ENCODE results near the gene DNAJB6. TPM values are rescaled to one million over a fixed set of nuclear protein-coding genes. Genes with fewer than 3 reads are reported as not detected.

DNAJB6 gene
- polyA plus RNA-seq, 3 donors, result 66.6 to 117 (median 116) TPM

GRCh38 chr7:157409753-157410727 is 73.2 kb downstream of the DNAJB6 start:
- no peaks in the 10 kb centered on the region for H3K79me2 ChIP-seq (ENCODE audit: insufficient read depth, low read length)
- H3K27ac ChIP-seq (ENCODE audit: low read depth in 1 of 2, low read length in 2 of 2), result no peak overlapping the region
- H3K4me1 ChIP-seq (ENCODE audit: control insufficient read depth in 1 of 2, insufficient read depth in 2 of 2, low read length in 2 of 2), result peaks cover 0 to 1% of the 10 kb centered on the region in 2 donors
- no peak overlapping the region for H3K9ac ChIP-seq (ENCODE audit: insufficient read depth, low read length, poor library complexity, severe bottlenecking)
- Mint-ChIP-seq H3K4me1 (peaks cover 2% of the 10 kb centered on the region), H3K36me3 (peaks cover 47 to 68% of the 10 kb centered on the region in 2 donors), H3K27me3 (ENCODE audit: low read depth in 3 of 3) (peaks cover 0 to 6% (median 0%) of the 10 kb centered on the region in 3 donors), H3K4me3 (no peak overlapping the region), H3K9me3 (peaks cover 0 to 6% (median 0%) of the 10 kb centered on the region in 7 donors), H3K27ac (no peak overlapping the region)
- H4K20me1 ChIP-seq (ENCODE audit: insufficient read depth, low read length), result peaks cover 21% of the 10 kb centered on the region
- no peak overlapping the region for H3K4me2 ChIP-seq (replicated peaks; ENCODE audit: extremely low read depth, low read length, poor library complexity, severe bottlenecking)
- intact Hi-C loops (cut with micrococcal nuclease), result no loop called here
- no peak for TF ChIP-seq CTCF (IDR thresholded peaks at IDR 0.05)
- DNase-seq, result no peak
- 98% methylated on average over 69 of the region's 78 CpGs for WGBS (ENCODE audit: insufficient coverage)
- H3K27me3 ChIP-seq (ENCODE audit: control insufficient read depth in 2 of 2, insufficient read depth in 2 of 2, low read length in 2 of 2), result no peaks in the 10 kb centered on the region
- H2AFZ ChIP-seq (ENCODE audit: insufficient read depth, low read depth, low read length, poor library complexity, severe bottlenecking), result no peak overlapping the region
- peaks cover 39 to 81% of the 10 kb centered on the region in 2 donors for H3K36me3 ChIP-seq (replicated peaks in 1 of 2; ENCODE audit: control insufficient read depth in 1 of 2, insufficient read depth in 2 of 2, low read length in 2 of 2)
- no peaks in the 10 kb centered on the region for H3K9me3 ChIP-seq (replicated peaks in 1 of 2; ENCODE audit: control insufficient read depth in 1 of 2, insufficient read depth in 1 of 2, low read length in 2 of 2)
- H3K4me3 ChIP-seq (replicated peaks in 1 of 3; ENCODE audit: low read depth in 2 of 3, low read length in 3 of 3), result no peak overlapping the region

- Mint-ChIP-seq H3K4me3 (no peak overlapping the region), H3K27me3 (ENCODE audit: low read depth in 3 of 3) (peaks cover 0 to 3% (median 0%) of the 10 kb centered on the region in 3 donors), H3K36me3 (peaks cover 54 to 74% of the 10 kb centered on the region in 2 donors), H3K9me3 (peaks cover 0 to 6% (median 0%) of the 10 kb centered on the region in 7 donors), H3K27ac (no peak overlapping the region), H3K4me1 (no peaks in the 10 kb centered on the region)
- Histone ChIP-seq H4K20me1 (ENCODE audit: insufficient read depth, low read length) (peaks cover 11% of the 10 kb centered on the region), H3K27ac (ENCODE audit: low read depth in 1 of 2, low read length in 2 of 2) (no peak overlapping the region), H3K4me1 (ENCODE audit: control insufficient read depth in 1 of 2, insufficient read depth in 2 of 2, low read length in 2 of 2) (no peaks in the 10 kb centered on the region), H3K36me3 (replicated peaks in 1 of 2; ENCODE audit: control insufficient read depth in 1 of 2, insufficient read depth in 2 of 2, low read length in 2 of 2) (peaks cover 44 to 84% of the 10 kb centered on the region in 2 donors), H3K4me3 (replicated peaks in 1 of 3; ENCODE audit: low read depth in 2 of 3, low read length in 3 of 3) (no peak overlapping the region), H3K9ac (ENCODE audit: insufficient read depth, low read length, poor library complexity, severe bottlenecking) (no peak overlapping the region), H3K27me3 (ENCODE audit: control insufficient read depth in 2 of 2, insufficient read depth in 2 of 2, low read length in 2 of 2) (no peaks in the 10 kb centered on the region), H2AFZ (ENCODE audit: insufficient read depth, low read depth, low read length, poor library complexity, severe bottlenecking) (no peak overlapping the region), H3K4me2 (replicated peaks; ENCODE audit: extremely low read depth, low read length, poor library complexity, severe bottlenecking) (no peak overlapping the region), H3K79me2 (ENCODE audit: insufficient read depth, low read length) (no peaks in the 10 kb centered on the region), H3K9me3 (replicated peaks in 1 of 2; ENCODE audit: control insufficient read depth in 1 of 2, insufficient read depth in 1 of 2, low read length in 2 of 2) (no peaks in the 10 kb centered on the region)
- TF ChIP-seq CTCF (IDR thresholded peaks at IDR 0.05), result no peak
- 97% methylated on average over 28 of the region's 33 CpGs for WGBS (ENCODE audit: insufficient coverage)
- DNase-seq, result no peak
- intact Hi-C loops (cut with micrococcal nuclease), result no loop called here
Measured at GRCh38 chr7:157410831-157411556, 74.2 kb downstream of the DNAJB6 start.
